MM.1S (cell line): Measurements from ENCODE around the gene AKAP13.

Experiments used
- DNase-seq: peaks from one replicate; pipeline ENCODE4 v3.0.0-alpha.2; 2015
- H2AFZ ChIP-seq: fragments of 300-600 bp; sonication (generic); 2 replicates; pipeline ENCODE4 v1.6.0; 2016; ENCODE audit warnings: antibody characterized with exemption, low read length
- H3F3A ChIP-seq: fragments of 300-600 bp; sonication (generic); 2 replicates; pipeline ENCODE4 v1.6.1; 2016; ENCODE audit warnings: mild to moderate bottlenecking, antibody characterized with exemption, low read length, moderate library complexity, mixed read lengths; ENCODE audit not compliant: insufficient read depth
- H3K27ac ChIP-seq: fragments of 300-600 bp; sonication (generic); 2 replicates; pipeline ENCODE4 v1.5.1; 2016; ENCODE audit warnings: mild to moderate bottlenecking, low read length
- H3K27me3 ChIP-seq: fragments of 300-600 bp; sonication (generic); replicated peaks from 2 replicates; pipeline ENCODE4 v1.6.0; 2016; ENCODE audit warnings: low read length; ENCODE audit not compliant: insufficient read depth
- H3K36me3 ChIP-seq: fragments of 300-600 bp; sonication (generic); replicated peaks from 2 replicates; pipeline ENCODE4 v1.6.1; 2016; ENCODE audit warnings: mild to moderate bottlenecking, low read length, mixed read lengths; ENCODE audit not compliant: insufficient read depth
- H3K4me1 ChIP-seq: fragments of 300-600 bp; sonication (generic); 2 replicates; pipeline ENCODE4 v1.6.1; 2016; ENCODE audit warnings: low read length, mixed read lengths
- H3K4me2 ChIP-seq: fragments of 300-600 bp; sonication (generic); 2 replicates; pipeline ENCODE4 v1.6.0; 2016; ENCODE audit warnings: low read depth, low read length
- H3K4me3 ChIP-seq: fragments of 300-600 bp; sonication (generic); 2 replicates; pipeline ENCODE4 v1.5.1; 2016; ENCODE audit warnings: low read length, mixed read lengths
- H3K79me2 ChIP-seq: fragments of 300-600 bp; sonication (generic); 2 replicates; pipeline ENCODE4 v1.6.1; 2016; ENCODE audit warnings: mixed run types, low read length, mixed read lengths
- H3K9ac ChIP-seq: fragments of 300-600 bp; sonication (generic); 2 replicates; pipeline ENCODE4 v1.6.1; 2016; ENCODE audit warnings: low read length, mixed read lengths
- H3K9me2 ChIP-seq: fragments of 300-600 bp; sonication (generic); replicated peaks from 2 replicates; pipeline ENCODE4 v1.6.1; 2016; ENCODE audit warnings: mild to moderate bottlenecking, low read length, mixed read lengths; ENCODE audit not compliant: insufficient read depth
- H3K9me3 ChIP-seq: fragments of 300-600 bp; sonication (generic); replicated peaks from 2 replicates; pipeline ENCODE4 v1.6.1; 2016; ENCODE audit warnings: mild to moderate bottlenecking, low read length, mixed read lengths; ENCODE audit not compliant: insufficient read depth
- H4K20me1 ChIP-seq: fragments of 300-600 bp; sonication (generic); 2 replicates; pipeline ENCODE4 v1.6.1; 2016; ENCODE audit warnings: mild to moderate bottlenecking, low read length, moderate library complexity, mixed read lengths; ENCODE audit not compliant: insufficient read depth
- EZH2 ChIP-seq: fragments of 300-600 bp; sonication (generic); optimal IDR thresholded peaks from 2 replicates; pipeline ENCODE3; 2017; ENCODE audit warnings: low read depth, mild to moderate bottlenecking, antibody characterized with exemption, low read length, mixed read lengths
- EZH2phosphoT487 ChIP-seq: fragments of 300-600 bp; sonication (generic); IDR thresholded peaks from 2 replicates; pipeline ENCODE4 v1.6.1; 2018; ENCODE audit warnings: antibody characterized with exemption, low read length
- TF ChIP-seq, protein P1 (sequence below): fragments of 300-600 bp; sonication (generic); IDR thresholded peaks from 2 replicates; pipeline ENCODE4 v1.5.1; 2016; ENCODE audit warnings: antibody characterized with exemption, low read length, mixed read lengths

Gene AKAP13

DNA sequence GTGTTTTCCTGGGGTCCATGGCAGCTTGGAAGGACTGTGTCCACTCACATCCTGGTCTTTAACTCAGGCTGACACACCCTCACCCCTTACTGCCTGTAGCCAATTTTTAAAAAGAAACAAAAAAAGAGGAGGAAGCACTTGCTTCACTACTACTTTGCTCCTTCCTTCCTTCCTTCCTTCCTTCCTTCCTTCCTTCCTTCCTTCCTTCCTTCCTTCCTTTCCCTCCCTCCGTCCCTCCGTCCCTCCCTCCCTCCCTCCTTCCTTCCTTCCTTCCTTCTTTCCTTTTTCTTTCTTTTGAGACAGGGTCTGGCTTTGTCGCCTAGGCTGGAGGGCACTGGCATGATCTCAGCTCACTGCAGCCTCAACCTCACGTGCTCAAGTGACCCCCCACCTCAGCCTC lies 25.5 kb upstream of the AKAP13 start:
- H3K9me2 ChIP-seq, result no peaks in the 10 kb centered on the region
- no peaks in the 10 kb centered on the region for H3K36me3 ChIP-seq
- H3K4me1 ChIP-seq, result 0 out of 2 replicates have a peak, but pooled peaks cover 6% of the 10 kb centered on the region
- TF ChIP-seq EZH2 (no peak), EZH2phosphoT487 (no peak)
- TF ChIP-seq, protein P1, sequence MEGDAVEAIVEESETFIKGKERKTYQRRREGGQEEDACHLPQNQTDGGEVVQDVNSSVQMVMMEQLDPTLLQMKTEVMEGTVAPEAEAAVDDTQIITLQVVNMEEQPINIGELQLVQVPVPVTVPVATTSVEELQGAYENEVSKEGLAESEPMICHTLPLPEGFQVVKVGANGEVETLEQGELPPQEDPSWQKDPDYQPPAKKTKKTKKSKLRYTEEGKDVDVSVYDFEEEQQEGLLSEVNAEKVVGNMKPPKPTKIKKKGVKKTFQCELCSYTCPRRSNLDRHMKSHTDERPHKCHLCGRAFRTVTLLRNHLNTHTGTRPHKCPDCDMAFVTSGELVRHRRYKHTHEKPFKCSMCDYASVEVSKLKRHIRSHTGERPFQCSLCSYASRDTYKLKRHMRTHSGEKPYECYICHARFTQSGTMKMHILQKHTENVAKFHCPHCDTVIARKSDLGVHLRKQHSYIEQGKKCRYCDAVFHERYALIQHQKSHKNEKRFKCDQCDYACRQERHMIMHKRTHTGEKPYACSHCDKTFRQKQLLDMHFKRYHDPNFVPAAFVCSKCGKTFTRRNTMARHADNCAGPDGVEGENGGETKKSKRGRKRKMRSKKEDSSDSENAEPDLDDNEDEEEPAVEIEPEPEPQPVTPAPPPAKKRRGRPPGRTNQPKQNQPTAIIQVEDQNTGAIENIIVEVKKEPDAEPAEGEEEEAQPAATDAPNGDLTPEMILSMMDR, result no peak
- H3K9me3 ChIP-seq, result no peaks in the 10 kb centered on the region
- H3K27me3 ChIP-seq, result no peaks in the 10 kb centered on the region
- no peak overlapping the region for H2AFZ ChIP-seq
- no peaks in the 10 kb centered on the region for H3F3A ChIP-seq
- H3K27ac ChIP-seq, result no peak overlapping the region
- no peak overlapping the region for H3K4me2 ChIP-seq
- H3K4me3 ChIP-seq, result no peak overlapping the region
- DNase-seq, result no peak
- no peaks in the 10 kb centered on the region for H3K79me2 ChIP-seq
- no peak overlapping the region for H3K9ac ChIP-seq
- no peaks in the 10 kb centered on the region for H4K20me1 ChIP-seq

DNA sequence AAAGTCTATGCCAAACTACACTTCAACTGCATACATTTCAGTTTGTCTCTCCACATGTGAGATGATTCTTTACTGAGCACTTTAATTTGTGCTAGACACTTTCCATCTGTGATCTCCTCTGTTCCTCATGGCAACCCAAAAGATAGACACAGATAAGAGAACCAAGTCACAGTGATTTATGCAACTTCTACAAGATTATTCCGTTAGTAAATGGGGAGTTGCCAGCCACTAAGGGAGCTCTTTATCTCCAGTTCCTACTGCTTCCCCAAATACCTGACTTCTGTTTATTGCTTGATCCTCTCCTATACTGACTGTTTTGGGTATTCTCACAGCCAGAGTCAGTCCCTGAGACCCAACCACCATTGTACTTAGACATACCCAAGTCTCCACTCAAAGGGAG lies 24.1 kb upstream of the AKAP13 start:
- TF ChIP-seq, protein P1, result no peak
- TF ChIP-seq EZH2 (no peak), EZH2phosphoT487 (no peak)
- DNase-seq, result no peak

DNA sequence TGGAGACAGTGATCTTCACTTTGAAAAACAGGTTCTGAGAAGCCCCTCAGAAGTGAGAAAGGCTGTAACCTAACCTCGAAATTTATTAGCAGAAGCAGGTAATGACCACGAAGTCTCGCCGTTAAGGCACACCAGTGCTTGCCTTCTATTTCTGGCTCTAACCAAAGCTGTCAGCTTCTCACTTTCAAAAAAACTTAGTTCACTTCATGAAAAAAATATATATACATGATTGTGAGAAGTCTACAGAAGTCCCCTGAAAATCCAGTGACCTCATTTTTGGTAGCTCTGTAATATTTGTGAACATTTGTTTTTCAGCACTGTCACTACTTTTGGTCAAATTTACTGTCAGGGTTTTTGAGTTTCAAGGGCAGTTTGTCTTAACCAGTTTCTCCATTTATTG lies 19.1 kb upstream of the AKAP13 start:
- no peaks in the 10 kb centered on the region for H3K27me3 ChIP-seq
- H3K4me1 ChIP-seq, result peaks cover 17% of the 10 kb centered on the region
- peak overlapping the region; percentile 40 for H3K4me2 ChIP-seq
- no peaks in the 10 kb centered on the region for H3K79me2 ChIP-seq
- H3K27ac ChIP-seq, result peak overlapping the region; percentile 20; the same call in 1 of the 2 replicates
- no peaks in the 10 kb centered on the region for H4K20me1 ChIP-seq
- H3K36me3 ChIP-seq, result no peaks in the 10 kb centered on the region
- H3K9me2 ChIP-seq, result no peaks in the 10 kb centered on the region
- 0 out of 2 replicates have a peak, but pooled peaks cover 6% of the 10 kb centered on the region for H3F3A ChIP-seq
- no peak overlapping the region for H3K9ac ChIP-seq
- H3K4me3 ChIP-seq, result no peak overlapping the region
- DNase-seq, result peak; percentile 30
- H3K9me3 ChIP-seq, result no peaks in the 10 kb centered on the region
- H2AFZ ChIP-seq, result no peak overlapping the region
- TF ChIP-seq EZH2phosphoT487 (no peak), EZH2 (no peak)
- TF ChIP-seq, protein P1, result no peak

More for the DNA sequence above, 24.1 kb upstream of the AKAP13 start:
- Histone ChIP-seq H3K9ac (no peak overlapping the region), H3K4me3 (no peak overlapping the region), H3K9me3 (no peaks in the 10 kb centered on the region), H3K27me3 (no peaks in the 10 kb centered on the region), H3F3A (0 out of 2 replicates have a peak, but pooled peaks cover 4% of the 10 kb centered on the region), H3K79me2 (no peaks in the 10 kb centered on the region), H3K4me1 (peaks cover 10% of the 10 kb centered on the region; the same call in 1 of the 2 replicates), H4K20me1 (no peaks in the 10 kb centered on the region), H3K9me2 (no peaks in the 10 kb centered on the region), H2AFZ (no peak overlapping the region), H3K27ac (no peak overlapping the region), H3K4me2 (no peak overlapping the region), H3K36me3 (no peaks in the 10 kb centered on the region)
